ELF-1 (cell line): ENCODE data around the gene FAM222A.
A peak's percentile ranks its signal among the peaks of the same experiment; 100 is the strongest.

Experiments used
- DNase-seq: peaks from one replicate; pipeline ENCODE4 v3.0.0-alpha.2; 2016; ENCODE audit warnings: low read depth, low spot score

FAM222A gene

GRCh38 chr12:109771746-109772621 is 58.4 kb downstream of the FAM222A start:
- DNase-seq = no peak

- DNase-seq = no peak
These were observed 59.1 kb downstream of the FAM222A start for GRCh38 chr12:109772622-109773321.

- no peak for DNase-seq
These were observed 59.9 kb downstream of the FAM222A start for GRCh38 chr12:109773384-109774011.

- peak; percentile 73 for DNase-seq
These were observed 61.7 kb downstream of the FAM222A start for GRCh38 chr12:109775172-109775881.

- DNase-seq = no peak
These were observed 63.0 kb downstream of the FAM222A start for GRCh38 chr12:109776624-109777023.

- DNase-seq = peak; percentile 37
These were observed 63.9 kb downstream of the FAM222A start for GRCh38 chr12:109777544-109777943.

GRCh38 chr12:109778684-109779083 is 65.1 kb downstream of the FAM222A start:
- DNase-seq = no peak

GRCh38 chr12:109779382-109779781 is 65.8 kb downstream of the FAM222A start:
- DNase-seq = no peak

- no peak for DNase-seq
These were observed 68.2 kb downstream of the FAM222A start for GRCh38 chr12:109781668-109782325.

- no peak for DNase-seq
These were observed 68.7 kb downstream of the FAM222A start for GRCh38 chr12:109782326-109782703.

- no peak for DNase-seq
These were observed 69.7 kb downstream of the FAM222A start for GRCh38 chr12:109783135-109783964.

GRCh38 chr12:109783965-109784244 is 70.3 kb downstream of the FAM222A start:
- no peak for DNase-seq

GRCh38 chr12:109785854-109786253 is 72.2 kb downstream of the FAM222A start:
- no peak for DNase-seq

- no peak for DNase-seq
These were observed 73.2 kb downstream of the FAM222A start for GRCh38 chr12:109786799-109787198.

GRCh38 chr12:109789526-109790048 is 76.0 kb downstream of the FAM222A start:
- no peak for DNase-seq

GRCh38 chr12:109792992-109793391 is 79.4 kb downstream of the FAM222A start:
- no peak for DNase-seq

GRCh38 chr12:109793411-109793810 is 79.8 kb downstream of the FAM222A start:
- peak; percentile 51 for DNase-seq

GRCh38 chr12:109793826-109794501 is 80.3 kb downstream of the FAM222A start:
- DNase-seq = no peak

- DNase-seq = no peak
These were observed 81.4 kb downstream of the FAM222A start for GRCh38 chr12:109795023-109795422.

- DNase-seq = no peak
These were observed 82.4 kb downstream of the FAM222A start for GRCh38 chr12:109796057-109796456.
